Astrocyte of the cerebellum (primary cell): ENCODE data around the gene SMAP2.
"Not testable (repeated sequence)": the region's sequence is repeated elsewhere in the genome, so short reads cannot be mapped to it uniquely, and the experiment has no call there.

Experiments used
- DNase-seq: peaks from one replicate; pipeline ENCODE4 v3.0.0-alpha.2; 2011; ENCODE audit warnings: low read depth
- H3K4me3 ChIP-seq: 2 replicates; pipeline ENCODE4 v1.5.1; 2011; ENCODE audit warnings: mild to moderate bottlenecking, low read depth, low read length, moderate library complexity
- in situ Hi-C: cut with HindIII; loops from 2 replicates; pipeline ENCODE4 v1.10.0; 2017; ENCODE audit warnings: low sequenced_read_pairs
- TF ChIP-seq, protein P1 (sequence below): IDR thresholded peaks from 2 replicates; pipeline ENCODE4 v1.5.1; 2012; ENCODE audit warnings: low read length, low read depth, moderate library complexity, mild to moderate bottlenecking; ENCODE audit errors: missing control alignments

The SMAP2 gene

DNA sequence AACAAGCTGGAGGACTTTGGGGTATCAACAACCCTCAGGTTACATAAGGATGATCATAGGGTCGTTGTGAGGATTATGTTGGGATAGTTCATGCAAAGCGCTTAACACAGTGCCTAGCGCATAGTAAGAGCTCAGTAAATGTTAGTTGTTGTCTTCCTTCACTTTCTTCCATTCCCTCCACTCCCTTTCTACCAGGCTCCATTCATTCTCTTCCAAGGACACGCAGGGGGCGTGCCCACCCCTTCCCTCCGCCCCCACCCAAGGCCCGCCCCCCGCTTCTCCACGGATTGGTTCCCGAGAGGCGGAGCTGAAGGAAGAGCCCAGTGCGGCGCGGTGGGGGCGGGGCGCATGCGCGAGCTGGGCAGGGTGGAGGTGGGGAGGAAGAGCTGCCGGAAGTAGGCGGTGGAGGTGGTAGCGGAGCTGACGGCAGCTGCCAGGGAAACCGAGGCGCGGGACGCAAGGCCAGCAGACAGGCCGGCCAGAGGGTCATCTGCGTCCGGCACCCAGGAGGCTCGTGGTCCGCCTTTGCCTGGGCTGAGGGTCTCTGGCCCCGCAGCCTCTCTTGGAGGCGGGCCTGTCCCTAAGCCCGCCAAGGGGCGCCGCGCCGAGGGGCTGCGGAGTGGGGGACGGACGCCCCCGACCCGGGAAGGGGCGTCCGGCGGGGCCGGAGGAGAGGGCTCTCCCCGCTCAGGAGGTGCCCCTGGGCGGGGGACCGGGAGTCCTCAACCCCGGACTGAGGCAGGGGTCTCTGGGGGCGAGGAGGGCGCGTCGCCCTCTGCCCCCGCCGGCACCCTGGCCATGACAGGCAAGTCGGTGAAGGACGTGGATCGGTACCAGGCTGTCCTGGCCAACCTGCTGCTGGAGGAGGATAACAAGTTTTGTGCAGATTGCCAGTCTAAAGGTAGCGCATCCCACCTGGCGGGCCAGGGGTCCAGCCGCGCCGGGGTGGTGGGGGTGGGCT lies at the start of gene SMAP2:
TSS of gene SMAP2 (plus strand) at position 405 of the 961 bp plus-strand sequence. CDS start at position 799, 394 bp downstream.
- TF ChIP-seq, protein P1, sequence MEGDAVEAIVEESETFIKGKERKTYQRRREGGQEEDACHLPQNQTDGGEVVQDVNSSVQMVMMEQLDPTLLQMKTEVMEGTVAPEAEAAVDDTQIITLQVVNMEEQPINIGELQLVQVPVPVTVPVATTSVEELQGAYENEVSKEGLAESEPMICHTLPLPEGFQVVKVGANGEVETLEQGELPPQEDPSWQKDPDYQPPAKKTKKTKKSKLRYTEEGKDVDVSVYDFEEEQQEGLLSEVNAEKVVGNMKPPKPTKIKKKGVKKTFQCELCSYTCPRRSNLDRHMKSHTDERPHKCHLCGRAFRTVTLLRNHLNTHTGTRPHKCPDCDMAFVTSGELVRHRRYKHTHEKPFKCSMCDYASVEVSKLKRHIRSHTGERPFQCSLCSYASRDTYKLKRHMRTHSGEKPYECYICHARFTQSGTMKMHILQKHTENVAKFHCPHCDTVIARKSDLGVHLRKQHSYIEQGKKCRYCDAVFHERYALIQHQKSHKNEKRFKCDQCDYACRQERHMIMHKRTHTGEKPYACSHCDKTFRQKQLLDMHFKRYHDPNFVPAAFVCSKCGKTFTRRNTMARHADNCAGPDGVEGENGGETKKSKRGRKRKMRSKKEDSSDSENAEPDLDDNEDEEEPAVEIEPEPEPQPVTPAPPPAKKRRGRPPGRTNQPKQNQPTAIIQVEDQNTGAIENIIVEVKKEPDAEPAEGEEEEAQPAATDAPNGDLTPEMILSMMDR, result no peak
- H3K4me3 ChIP-seq, result peak within 1 kb of the TSS; percentile 98
- DNase-seq, result peak; percentile 84
- in situ Hi-C loops, result no loop called here

DNA sequence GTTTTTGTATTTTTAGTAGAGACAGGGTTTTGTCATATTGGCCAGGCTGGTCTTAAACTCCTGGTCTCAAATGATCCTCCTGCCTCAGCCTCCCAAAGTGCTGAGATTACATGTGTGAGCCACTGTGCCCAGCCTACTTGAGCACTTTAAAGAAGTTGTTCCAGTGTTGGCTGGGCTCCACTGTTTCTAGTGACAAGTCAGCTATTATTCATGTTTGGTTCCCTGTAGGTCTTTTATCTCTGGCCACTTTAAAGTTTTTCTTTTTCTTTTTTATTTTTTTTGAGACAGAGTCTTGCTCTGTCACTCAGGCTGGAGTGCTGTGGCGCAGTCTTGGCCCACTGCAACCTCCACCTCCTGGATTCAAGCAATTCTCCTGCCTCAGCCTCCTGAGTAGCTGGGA lies 42.1 kb upstream of the SMAP2 start:
- in situ Hi-C loops, H3K4me3 ChIP-seq, DNase-seq: not testable (repeated sequence)

DNA sequence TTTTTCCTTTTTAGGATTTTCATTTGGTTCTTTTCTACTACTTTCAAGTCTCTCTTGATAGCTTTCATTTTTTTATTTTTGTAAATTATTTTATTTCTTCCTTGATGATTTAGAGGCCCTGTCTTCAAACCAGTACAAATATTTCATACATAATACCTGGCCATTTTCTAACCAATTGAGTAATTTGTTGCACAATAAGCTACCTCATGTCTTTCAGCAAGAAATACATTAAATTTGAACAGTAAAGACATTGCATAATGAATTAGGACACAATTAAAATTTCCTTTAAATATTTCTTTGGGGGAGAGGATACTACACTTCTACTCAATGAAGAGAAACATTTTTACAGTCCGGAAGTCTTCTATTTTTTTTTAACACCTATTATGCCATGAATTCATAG lies 40.8 kb upstream of the SMAP2 start:
- H3K4me3 ChIP-seq, result no peak overlapping the region
- TF ChIP-seq, protein P1, result no peak
- in situ Hi-C loops, result no loop called here
- DNase-seq, result no peak

DNA sequence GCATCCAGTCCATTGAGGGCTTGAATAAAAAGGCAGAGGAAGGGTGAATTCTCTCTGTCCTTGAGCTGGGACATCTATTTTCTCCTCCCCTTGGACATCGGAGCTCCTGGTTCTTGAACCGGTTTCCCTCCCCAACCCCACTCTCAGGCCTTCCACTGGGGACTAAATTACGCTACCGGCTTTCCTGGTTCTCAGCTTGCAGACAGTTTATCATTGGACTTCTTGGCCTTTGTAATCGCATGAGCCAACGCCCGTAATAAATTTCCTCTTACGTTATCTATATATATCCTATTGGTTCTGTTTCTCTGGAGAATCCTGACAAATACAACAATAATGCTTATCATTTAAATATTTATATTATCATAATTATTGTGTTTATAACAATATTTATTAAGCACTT lies 36.1 kb upstream of the SMAP2 start:
- in situ Hi-C loops, result no loop called here
- no peak for DNase-seq
- TF ChIP-seq, protein P1, result no peak
- no peak overlapping the region for H3K4me3 ChIP-seq

DNA sequence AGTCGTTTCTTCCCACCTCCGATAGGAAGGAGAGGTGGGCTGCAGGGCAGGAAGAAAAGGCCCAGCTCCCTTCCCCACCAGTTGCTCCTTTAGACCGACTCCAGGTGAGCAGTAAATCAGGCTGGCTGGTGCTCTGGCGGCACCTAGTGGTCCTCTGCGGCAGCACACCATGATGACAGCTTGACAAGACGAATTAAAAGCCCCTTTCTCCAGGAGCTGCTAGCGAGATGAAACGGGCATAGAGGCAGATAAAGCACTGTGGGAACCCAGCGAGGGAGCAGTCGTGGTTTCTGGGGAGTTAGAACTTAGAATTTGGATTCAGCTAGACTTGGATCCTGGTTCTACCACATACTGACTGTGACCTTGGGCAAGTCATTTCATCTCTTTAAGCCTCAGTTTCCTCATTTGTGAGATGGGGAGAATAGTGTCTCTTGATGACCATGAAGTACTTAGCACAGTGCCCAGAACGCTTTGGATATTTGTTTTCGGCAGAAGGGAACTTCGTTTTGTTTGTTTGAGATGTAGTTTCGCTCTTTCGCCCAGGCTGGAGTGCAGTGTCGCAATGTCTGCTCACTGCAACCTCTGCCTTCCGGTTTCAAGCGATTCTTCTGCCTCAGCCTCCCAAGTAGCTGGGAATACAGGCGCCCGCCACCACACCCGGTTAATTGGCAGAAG lies 34.6 kb upstream of the SMAP2 start:
- TF ChIP-seq, protein P1, result peak; percentile 98
- H3K4me3 ChIP-seq, result no peak overlapping the region
- peak; percentile 69 for DNase-seq
- in situ Hi-C loops, result no loop called here

DNA sequence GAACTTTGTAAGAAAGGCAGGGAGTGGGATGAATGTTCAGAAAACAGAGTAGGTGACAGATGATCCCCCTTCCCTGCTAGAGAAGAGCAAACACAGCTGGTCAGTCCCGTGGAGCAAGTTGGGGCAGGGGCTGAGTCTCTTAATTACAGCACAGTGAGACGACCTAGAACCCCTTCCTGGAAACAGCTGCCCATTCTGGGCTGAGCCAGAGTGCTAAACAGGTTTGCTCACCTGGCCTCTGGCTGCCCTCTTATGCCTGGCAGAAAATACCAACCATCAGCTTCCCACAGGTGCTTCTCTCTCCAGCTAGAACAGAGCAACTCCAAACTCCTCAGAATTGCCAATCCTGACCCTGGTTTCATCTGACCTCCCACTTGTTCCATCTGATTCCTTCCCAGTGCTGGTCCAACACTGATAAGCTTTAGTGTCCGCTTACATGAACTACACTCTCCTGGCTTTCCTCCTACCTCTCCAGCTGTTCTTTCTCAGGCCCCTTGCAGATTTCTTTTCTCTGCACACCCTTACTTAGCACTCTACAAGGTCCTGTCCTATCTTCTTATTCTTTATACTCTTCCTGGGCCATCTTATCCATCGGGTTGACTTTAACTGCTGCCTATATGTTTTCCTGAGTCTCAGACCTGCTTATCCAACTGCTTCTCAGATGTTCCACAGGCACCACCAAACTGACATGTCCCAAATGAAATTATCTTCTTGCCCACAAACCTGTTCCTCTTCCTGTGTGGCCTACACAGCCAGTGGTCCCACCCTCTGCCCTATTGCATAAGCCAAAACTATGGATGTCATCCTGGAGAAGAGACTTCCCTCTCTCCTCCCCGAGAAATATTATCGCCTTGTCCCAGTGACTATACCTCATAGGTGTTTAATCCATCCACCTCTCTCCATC lies 33.9 kb upstream of the SMAP2 start:
- TF ChIP-seq, protein P1, result no peak
- DNase-seq, result no peak
- no peak overlapping the region for H3K4me3 ChIP-seq
- in situ Hi-C loops, result no loop called here
